WTC11 (cell line): ENCODE measurements around the gene ZNF200. TPM values are rescaled to one million over a fixed set of nuclear protein-coding genes. Genes with fewer than 3 reads are reported as not detected.

Source experiments
- ATAC-seq: fragments of 200-7000 bp; cut with Tn5 transposase; 2 replicates; pipeline ENCODE4 v1.10.0; 2021; ENCODE audit warnings: mild to moderate bottlenecking, moderate library complexity
- CTCF ChIA-PET: fragments of 300-600 bp; sonication (Branson Sonifier 250); formaldehyde crosslinking; loops from one replicate; lab custom pipeline; 2021; ENCODE audit warnings: antibody characterized with exemption; lab: Charles Lee
- POLR2A ChIA-PET: fragments of 350-600 bp; sonication (Branson Sonifier 250); formaldehyde crosslinking; loops from one replicate; lab custom pipeline; 2021; ENCODE audit warnings: antibody characterized with exemption; lab: Charles Lee
- DNase-seq: peaks from one replicate; pipeline ENCODE4 v3.0.0; 2021; ENCODE audit warnings: low spot score
- H3K27ac Mint-ChIP-seq: 2 replicates; pipeline ENCODE4 v1.8.0; 2021; ENCODE audit warnings: mixed read lengths
- H3K27me3 Mint-ChIP-seq: 2 replicates; pipeline ENCODE4 v1.8.0; 2021; ENCODE audit warnings: low read depth, mild to moderate bottlenecking, moderate library complexity, mixed read lengths
- H3K36me3 Mint-ChIP-seq: 2 replicates; pipeline ENCODE4 v1.8.0; 2021; ENCODE audit warnings: mixed read lengths
- H3K4me1 Mint-ChIP-seq: 2 replicates; pipeline ENCODE4 v1.8.0; 2022; ENCODE audit warnings: mixed read lengths
- H3K4me3 Mint-ChIP-seq: 2 replicates; pipeline ENCODE4 v1.8.0; 2021; ENCODE audit warnings: mild to moderate bottlenecking, moderate library complexity, mixed read lengths
- H3K9me3 Mint-ChIP-seq: 2 replicates; pipeline ENCODE4 v1.8.0; 2021; ENCODE audit warnings: mixed read lengths
- ATF3 ChIP-seq: sonication (generic); formaldehyde crosslinking; conservative IDR thresholded peaks from 2 replicates; pipeline ENCODE4 v1.8.1; 2022; ENCODE audit warnings: mild to moderate bottlenecking, missing genetic modification reagents
- E2F1 ChIP-seq: sonication (generic); formaldehyde crosslinking; IDR thresholded peaks from 2 replicates; pipeline ENCODE4 v1.8.0; 2022; ENCODE audit warnings: mild to moderate bottlenecking, missing genetic modification reagents
- ESRRA ChIP-seq: sonication (generic); formaldehyde crosslinking; IDR thresholded peaks from 2 replicates; pipeline ENCODE4 v1.8.1; 2022; ENCODE audit warnings: mild to moderate bottlenecking, missing genetic modification reagents, borderline replicate concordance
- FOXJ3 ChIP-seq: sonication (generic); formaldehyde crosslinking; IDR thresholded peaks from 2 replicates; pipeline ENCODE4 v1.9.0; 2021; ENCODE audit warnings: missing genetic modification reagents, mild to moderate bottlenecking, borderline replicate concordance
- HMGA2 ChIP-seq: fragments of 250-450 bp; sonication (Bioruptor Pico); IDR thresholded peaks from 2 replicates; pipeline ENCODE4 v1.4.0; 2021; ENCODE audit warnings: mild to moderate bottlenecking, moderate library complexity
- IRF2 ChIP-seq: sonication (generic); formaldehyde crosslinking; IDR thresholded peaks from 2 replicates; pipeline ENCODE4 v1.8.0; 2022; ENCODE audit warnings: low read depth, missing genetic modification reagents, borderline replicate concordance
- JAZF1 ChIP-seq: fragments of 250-450 bp; sonication (Bioruptor Pico); IDR thresholded peaks from 2 replicates; pipeline ENCODE4 v1.9.0; 2021; ENCODE audit warnings: moderate library complexity, mild to moderate bottlenecking, inconsistent platforms
- JUN ChIP-seq: sonication (generic); formaldehyde crosslinking; IDR thresholded peaks from 2 replicates; pipeline ENCODE4 v1.8.0; 2023; ENCODE audit warnings: mild to moderate bottlenecking, missing genetic modification reagents
- NR1H2 ChIP-seq: sonication (generic); formaldehyde crosslinking; IDR thresholded peaks from 2 replicates; pipeline ENCODE4 v1.9.0; 2021; ENCODE audit warnings: mild to moderate bottlenecking, moderate library complexity, missing genetic modification reagents
- NR2C2 ChIP-seq: sonication (generic); formaldehyde crosslinking; IDR thresholded peaks from 2 replicates; pipeline ENCODE4 v1.8.0; 2022; ENCODE audit warnings: mild to moderate bottlenecking, missing genetic modification reagents
- SMAD3 ChIP-seq: sonication (generic); formaldehyde crosslinking; IDR thresholded peaks from 2 replicates; pipeline ENCODE4 v1.8.0; 2022; ENCODE audit warnings: missing genetic modification reagents, mild to moderate bottlenecking, borderline replicate concordance
- ZBTB21 ChIP-seq: sonication (generic); formaldehyde crosslinking; IDR thresholded peaks from 2 replicates; pipeline ENCODE4 v1.8.1; 2023; ENCODE audit warnings: mild to moderate bottlenecking, missing genetic modification reagents, borderline replicate concordance
- ZNF121 ChIP-seq: sonication (generic); formaldehyde crosslinking; IDR thresholded peaks from 2 replicates; pipeline ENCODE4 v1.8.0; 2023; ENCODE audit warnings: missing genetic modification reagents
- total RNA-seq: library from RNA; stranded (reverse); gene quantifications from 3 replicates; pipeline ENCODE4 v1.2.3, GENCODE V29; 2021
- TF ChIP-seq, protein P1 (sequence below): fragments of 250-450 bp; sonication (Bioruptor Pico); IDR thresholded peaks from 2 replicates; pipeline ENCODE4 v1.8.0; 2021; ENCODE audit warnings: mild to moderate bottlenecking
- TF ChIP-seq, protein P2 (sequence below): sonication (generic); formaldehyde crosslinking; IDR thresholded peaks from 2 replicates; pipeline ENCODE4 v1.8.0; 2023; ENCODE audit warnings: missing genetic modification reagents, mild to moderate bottlenecking, borderline replicate concordance
- TF ChIP-seq, protein P3 (sequence below): fragments of 250-450 bp; sonication (Bioruptor Pico); IDR thresholded peaks from 2 replicates; pipeline ENCODE4 v1.9.0; 2021; ENCODE audit warnings: mild to moderate bottlenecking, borderline replicate concordance
- TF ChIP-seq, protein P4 (sequence below): sonication (generic); formaldehyde crosslinking; IDR thresholded peaks from 2 replicates; pipeline ENCODE4 v1.8.0; 2022; ENCODE audit warnings: mild to moderate bottlenecking, missing genetic modification reagents
- TF ChIP-seq, protein P5 (sequence below): sonication (generic); formaldehyde crosslinking; IDR thresholded peaks from 2 replicates; pipeline ENCODE4 v1.8.1; 2022; ENCODE audit warnings: low read depth, missing genetic modification reagents, borderline replicate concordance

The ZNF200 gene
- total RNA-seq, 1 experiment from 2014 or later = 9.7 TPM

DNA sequence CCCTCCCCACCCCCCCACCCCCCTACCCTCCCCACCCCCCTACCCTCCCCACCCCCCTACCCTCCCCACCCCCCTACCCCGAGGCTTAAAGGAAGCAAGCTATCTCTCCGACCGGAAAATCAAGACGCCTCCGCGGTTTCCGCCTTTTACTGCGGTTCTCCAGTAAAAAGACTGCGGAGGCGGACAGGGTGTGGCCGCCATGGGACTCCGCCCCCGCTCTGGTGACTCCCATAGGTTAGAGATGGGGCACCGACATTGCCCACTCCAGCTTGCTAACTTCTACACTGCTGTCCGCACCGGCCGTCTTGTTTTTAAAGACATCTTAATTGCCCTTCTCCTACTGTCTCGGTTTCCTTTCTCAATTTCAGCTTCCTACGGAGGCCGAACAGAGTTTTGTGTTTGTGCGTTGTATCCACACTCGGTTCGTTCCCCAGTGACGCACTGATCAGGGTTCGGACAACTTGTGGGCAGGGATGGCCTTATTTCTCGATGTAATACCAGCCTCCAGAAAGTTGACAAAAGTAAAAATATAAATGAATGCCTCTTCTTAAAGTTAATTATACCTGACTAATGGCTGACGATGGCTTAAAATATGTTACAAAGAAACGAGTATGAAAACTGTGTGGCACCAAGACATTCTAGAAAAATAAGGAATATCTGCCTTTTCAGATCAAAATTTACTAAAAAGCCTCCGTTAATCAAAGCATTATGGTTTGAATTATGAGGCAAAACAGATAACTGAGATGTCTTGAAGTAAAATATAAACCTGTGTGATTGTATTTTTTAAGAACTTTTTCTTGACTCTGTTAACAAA is 1.1 kb upstream of the ZNF200 start:
- peaks cover 14% of the 10 kb centered on the region for H3K27me3 Mint-ChIP-seq
- no peak overlapping the region; the same call in 1 of the 2 replicates for H3K27ac Mint-ChIP-seq
- ATAC-seq = no peak; the same call in 1 of the 2 replicates
- peak overlapping the region; percentile 50 for H3K4me3 Mint-ChIP-seq
- H3K4me1 Mint-ChIP-seq = peaks cover 7% of the 10 kb centered on the region
- CTCF ChIA-PET = no interaction called here
- H3K9me3 Mint-ChIP-seq = peaks cover 34% of the 10 kb centered on the region
- DNase-seq = peak; percentile 59
- no peak for TF ChIP-seq NR2C2 (CRISPR knock-in tag)
- TF ChIP-seq, protein P1, sequence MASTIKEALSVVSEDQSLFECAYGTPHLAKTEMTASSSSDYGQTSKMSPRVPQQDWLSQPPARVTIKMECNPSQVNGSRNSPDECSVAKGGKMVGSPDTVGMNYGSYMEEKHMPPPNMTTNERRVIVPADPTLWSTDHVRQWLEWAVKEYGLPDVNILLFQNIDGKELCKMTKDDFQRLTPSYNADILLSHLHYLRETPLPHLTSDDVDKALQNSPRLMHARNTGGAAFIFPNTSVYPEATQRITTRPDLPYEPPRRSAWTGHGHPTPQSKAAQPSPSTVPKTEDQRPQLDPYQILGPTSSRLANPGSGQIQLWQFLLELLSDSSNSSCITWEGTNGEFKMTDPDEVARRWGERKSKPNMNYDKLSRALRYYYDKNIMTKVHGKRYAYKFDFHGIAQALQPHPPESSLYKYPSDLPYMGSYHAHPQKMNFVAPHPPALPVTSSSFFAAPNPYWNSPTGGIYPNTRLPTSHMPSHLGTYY (CRISPR knock-in tag) = no peak
- no peak for TF ChIP-seq JUN (CRISPR knock-in tag)
- TF ChIP-seq IRF2 (CRISPR knock-in tag) = no peak
- no peak for TF ChIP-seq JAZF1
- no peak for TF ChIP-seq FOXJ3 (CRISPR knock-in tag)
- no peak for TF ChIP-seq NR1H2 (CRISPR knock-in tag)
- TF ChIP-seq E2F1 (CRISPR knock-in tag) = no peak
- TF ChIP-seq ATF3 = no peak
- no peak for TF ChIP-seq ZNF121 (CRISPR knock-in tag)
- TF ChIP-seq, protein P2, sequence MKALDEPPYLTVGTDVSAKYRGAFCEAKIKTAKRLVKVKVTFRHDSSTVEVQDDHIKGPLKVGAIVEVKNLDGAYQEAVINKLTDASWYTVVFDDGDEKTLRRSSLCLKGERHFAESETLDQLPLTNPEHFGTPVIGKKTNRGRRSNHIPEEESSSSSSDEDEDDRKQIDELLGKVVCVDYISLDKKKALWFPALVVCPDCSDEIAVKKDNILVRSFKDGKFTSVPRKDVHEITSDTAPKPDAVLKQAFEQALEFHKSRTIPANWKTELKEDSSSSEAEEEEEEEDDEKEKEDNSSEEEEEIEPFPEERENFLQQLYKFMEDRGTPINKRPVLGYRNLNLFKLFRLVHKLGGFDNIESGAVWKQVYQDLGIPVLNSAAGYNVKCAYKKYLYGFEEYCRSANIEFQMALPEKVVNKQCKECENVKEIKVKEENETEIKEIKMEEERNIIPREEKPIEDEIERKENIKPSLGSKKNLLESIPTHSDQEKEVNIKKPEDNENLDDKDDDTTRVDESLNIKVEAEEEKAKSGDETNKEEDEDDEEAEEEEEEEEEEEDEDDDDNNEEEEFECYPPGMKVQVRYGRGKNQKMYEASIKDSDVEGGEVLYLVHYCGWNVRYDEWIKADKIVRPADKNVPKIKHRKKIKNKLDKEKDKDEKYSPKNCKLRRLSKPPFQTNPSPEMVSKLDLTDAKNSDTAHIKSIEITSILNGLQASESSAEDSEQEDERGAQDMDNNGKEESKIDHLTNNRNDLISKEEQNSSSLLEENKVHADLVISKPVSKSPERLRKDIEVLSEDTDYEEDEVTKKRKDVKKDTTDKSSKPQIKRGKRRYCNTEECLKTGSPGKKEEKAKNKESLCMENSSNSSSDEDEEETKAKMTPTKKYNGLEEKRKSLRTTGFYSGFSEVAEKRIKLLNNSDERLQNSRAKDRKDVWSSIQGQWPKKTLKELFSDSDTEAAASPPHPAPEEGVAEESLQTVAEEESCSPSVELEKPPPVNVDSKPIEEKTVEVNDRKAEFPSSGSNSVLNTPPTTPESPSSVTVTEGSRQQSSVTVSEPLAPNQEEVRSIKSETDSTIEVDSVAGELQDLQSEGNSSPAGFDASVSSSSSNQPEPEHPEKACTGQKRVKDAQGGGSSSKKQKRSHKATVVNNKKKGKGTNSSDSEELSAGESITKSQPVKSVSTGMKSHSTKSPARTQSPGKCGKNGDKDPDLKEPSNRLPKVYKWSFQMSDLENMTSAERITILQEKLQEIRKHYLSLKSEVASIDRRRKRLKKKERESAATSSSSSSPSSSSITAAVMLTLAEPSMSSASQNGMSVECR (CRISPR knock-in tag) = no peak
- POLR2A ChIA-PET = no interaction called here
- peaks cover 29% of the 10 kb centered on the region for H3K36me3 Mint-ChIP-seq

GRCh38 chr16:3234543-3234856 is 458 bp downstream of the ZNF200 start:
- ATAC-seq (no peak), DNase-seq (no peak)
- ChIA-PET POLR2A (interaction anchor here (1.0 kb wide), 1 partner anchor 75 kb away, joined by 3 read pairs; no protein-coding TSS in a partner anchor), CTCF (interaction anchor here (0.5 to 0.8 kb wide), 2 partner anchors 22 to 267 kb away, joined by 3 to 5 read pairs; partner anchors contain the start of gene MEFV)
- H3K27ac Mint-ChIP-seq = 0 out of 2 replicates have a peak overlapping the region, but pooled peaks have one; percentile 52
- H3K4me1 Mint-ChIP-seq = peaks cover 7% of the 10 kb centered on the region
- peaks cover 35% of the 10 kb centered on the region for H3K9me3 Mint-ChIP-seq
- no peaks in the 10 kb centered on the region; the same call in 1 of the 2 replicates for H3K27me3 Mint-ChIP-seq
- H3K4me3 Mint-ChIP-seq = peak overlapping the region; percentile 89
- peaks cover 42% of the 10 kb centered on the region for H3K36me3 Mint-ChIP-seq
- TF ChIP-seq ZBTB21 (CRISPR knock-in tag) (no peak), JAZF1 (no peak), ESRRA (no peak), HMGA2 (CRISPR knock-in tag) (no peak), SMAD3 (CRISPR knock-in tag) (no peak)
- TF ChIP-seq, protein P3, sequence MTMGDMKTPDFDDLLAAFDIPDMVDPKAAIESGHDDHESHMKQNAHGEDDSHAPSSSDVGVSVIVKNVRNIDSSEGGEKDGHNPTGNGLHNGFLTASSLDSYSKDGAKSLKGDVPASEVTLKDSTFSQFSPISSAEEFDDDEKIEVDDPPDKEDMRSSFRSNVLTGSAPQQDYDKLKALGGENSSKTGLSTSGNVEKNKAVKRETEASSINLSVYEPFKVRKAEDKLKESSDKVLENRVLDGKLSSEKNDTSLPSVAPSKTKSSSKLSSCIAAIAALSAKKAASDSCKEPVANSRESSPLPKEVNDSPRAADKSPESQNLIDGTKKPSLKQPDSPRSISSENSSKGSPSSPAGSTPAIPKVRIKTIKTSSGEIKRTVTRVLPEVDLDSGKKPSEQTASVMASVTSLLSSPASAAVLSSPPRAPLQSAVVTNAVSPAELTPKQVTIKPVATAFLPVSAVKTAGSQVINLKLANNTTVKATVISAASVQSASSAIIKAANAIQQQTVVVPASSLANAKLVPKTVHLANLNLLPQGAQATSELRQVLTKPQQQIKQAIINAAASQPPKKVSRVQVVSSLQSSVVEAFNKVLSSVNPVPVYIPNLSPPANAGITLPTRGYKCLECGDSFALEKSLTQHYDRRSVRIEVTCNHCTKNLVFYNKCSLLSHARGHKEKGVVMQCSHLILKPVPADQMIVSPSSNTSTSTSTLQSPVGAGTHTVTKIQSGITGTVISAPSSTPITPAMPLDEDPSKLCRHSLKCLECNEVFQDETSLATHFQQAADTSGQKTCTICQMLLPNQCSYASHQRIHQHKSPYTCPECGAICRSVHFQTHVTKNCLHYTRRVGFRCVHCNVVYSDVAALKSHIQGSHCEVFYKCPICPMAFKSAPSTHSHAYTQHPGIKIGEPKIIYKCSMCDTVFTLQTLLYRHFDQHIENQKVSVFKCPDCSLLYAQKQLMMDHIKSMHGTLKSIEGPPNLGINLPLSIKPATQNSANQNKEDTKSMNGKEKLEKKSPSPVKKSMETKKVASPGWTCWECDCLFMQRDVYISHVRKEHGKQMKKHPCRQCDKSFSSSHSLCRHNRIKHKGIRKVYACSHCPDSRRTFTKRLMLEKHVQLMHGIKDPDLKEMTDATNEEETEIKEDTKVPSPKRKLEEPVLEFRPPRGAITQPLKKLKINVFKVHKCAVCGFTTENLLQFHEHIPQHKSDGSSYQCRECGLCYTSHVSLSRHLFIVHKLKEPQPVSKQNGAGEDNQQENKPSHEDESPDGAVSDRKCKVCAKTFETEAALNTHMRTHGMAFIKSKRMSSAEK (CRISPR knock-in tag) = no peak
- TF ChIP-seq, protein P4, sequence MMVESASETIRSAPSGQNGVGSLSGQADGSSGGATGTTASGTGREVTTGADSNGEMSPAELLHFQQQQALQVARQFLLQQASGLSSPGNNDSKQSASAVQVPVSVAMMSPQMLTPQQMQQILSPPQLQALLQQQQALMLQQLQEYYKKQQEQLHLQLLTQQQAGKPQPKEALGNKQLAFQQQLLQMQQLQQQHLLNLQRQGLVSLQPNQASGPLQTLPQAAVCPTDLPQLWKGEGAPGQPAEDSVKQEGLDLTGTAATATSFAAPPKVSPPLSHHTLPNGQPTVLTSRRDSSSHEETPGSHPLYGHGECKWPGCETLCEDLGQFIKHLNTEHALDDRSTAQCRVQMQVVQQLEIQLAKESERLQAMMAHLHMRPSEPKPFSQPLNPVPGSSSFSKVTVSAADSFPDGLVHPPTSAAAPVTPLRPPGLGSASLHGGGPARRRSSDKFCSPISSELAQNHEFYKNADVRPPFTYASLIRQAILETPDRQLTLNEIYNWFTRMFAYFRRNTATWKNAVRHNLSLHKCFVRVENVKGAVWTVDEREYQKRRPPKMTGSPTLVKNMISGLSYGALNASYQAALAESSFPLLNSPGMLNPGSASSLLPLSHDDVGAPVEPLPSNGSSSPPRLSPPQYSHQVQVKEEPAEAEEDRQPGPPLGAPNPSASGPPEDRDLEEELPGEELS (CRISPR knock-in tag) = no peak
- TF ChIP-seq, protein P5, sequence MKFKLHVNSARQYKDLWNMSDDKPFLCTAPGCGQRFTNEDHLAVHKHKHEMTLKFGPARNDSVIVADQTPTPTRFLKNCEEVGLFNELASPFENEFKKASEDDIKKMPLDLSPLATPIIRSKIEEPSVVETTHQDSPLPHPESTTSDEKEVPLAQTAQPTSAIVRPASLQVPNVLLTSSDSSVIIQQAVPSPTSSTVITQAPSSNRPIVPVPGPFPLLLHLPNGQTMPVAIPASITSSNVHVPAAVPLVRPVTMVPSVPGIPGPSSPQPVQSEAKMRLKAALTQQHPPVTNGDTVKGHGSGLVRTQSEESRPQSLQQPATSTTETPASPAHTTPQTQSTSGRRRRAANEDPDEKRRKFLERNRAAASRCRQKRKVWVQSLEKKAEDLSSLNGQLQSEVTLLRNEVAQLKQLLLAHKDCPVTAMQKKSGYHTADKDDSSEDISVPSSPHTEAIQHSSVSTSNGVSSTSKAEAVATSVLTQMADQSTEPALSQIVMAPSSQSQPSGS = no peak
